ENCODE data around the gene TESMIN.

DNA sequence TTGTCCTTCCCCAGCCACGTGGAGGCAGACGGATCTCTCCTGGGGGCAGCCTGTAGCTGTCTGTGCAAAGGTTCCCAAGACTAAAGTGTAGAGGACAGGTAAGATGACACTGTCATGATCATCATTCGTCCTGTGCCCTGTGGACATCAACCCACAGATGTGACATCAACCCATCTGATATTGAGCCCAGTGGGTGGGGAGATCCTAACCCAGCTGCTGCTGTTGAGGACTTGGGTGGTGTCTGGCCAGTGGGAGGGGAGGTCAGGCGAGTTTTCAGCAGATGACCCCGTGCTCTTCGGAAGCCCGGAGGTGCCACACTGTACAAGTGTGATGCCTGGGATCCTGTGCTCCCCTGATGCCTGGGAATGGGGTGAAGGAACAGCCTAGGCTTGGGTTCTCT lies 68.2 kb downstream of the TESMIN start:
- TF ChIP-seq, protein P1, sequence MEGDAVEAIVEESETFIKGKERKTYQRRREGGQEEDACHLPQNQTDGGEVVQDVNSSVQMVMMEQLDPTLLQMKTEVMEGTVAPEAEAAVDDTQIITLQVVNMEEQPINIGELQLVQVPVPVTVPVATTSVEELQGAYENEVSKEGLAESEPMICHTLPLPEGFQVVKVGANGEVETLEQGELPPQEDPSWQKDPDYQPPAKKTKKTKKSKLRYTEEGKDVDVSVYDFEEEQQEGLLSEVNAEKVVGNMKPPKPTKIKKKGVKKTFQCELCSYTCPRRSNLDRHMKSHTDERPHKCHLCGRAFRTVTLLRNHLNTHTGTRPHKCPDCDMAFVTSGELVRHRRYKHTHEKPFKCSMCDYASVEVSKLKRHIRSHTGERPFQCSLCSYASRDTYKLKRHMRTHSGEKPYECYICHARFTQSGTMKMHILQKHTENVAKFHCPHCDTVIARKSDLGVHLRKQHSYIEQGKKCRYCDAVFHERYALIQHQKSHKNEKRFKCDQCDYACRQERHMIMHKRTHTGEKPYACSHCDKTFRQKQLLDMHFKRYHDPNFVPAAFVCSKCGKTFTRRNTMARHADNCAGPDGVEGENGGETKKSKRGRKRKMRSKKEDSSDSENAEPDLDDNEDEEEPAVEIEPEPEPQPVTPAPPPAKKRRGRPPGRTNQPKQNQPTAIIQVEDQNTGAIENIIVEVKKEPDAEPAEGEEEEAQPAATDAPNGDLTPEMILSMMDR (IDR thresholded peaks at IDR 0.05), result no peak
- no peak for TF ChIP-seq POLR2A (IDR thresholded peaks at IDR 0.05)
